Ectodermal cell (in vitro differentiated cells): Measurements from ENCODE around the gene DEF6.
A peak's percentile ranks its signal among the peaks of the same experiment; 100 is the strongest.

Experiments
- H3K27ac ChIP-seq: 2 replicates; pipeline ENCODE4 v1.7.0; 2013; ENCODE audit warnings: mild to moderate bottlenecking, low read depth, low read length; ENCODE audit not compliant: insufficient read depth, poor library complexity, severe bottlenecking
- H3K27me3 ChIP-seq: 2 replicates; pipeline ENCODE4 v1.7.0; 2013; ENCODE audit warnings: mild to moderate bottlenecking, low read length; ENCODE audit not compliant: insufficient read depth, control insufficient read depth, poor library complexity, severe bottlenecking
- H3K36me3 ChIP-seq: one replicate; pipeline ENCODE4 v1.7.0; 2013; ENCODE audit warnings: low read length; ENCODE audit not compliant: control insufficient read depth, insufficient read depth
- H3K4me1 ChIP-seq: one replicate; pipeline ENCODE4 v1.7.0; 2013; ENCODE audit warnings: low read length; ENCODE audit not compliant: control insufficient read depth, insufficient read depth
- H3K4me3 ChIP-seq: 2 replicates; pipeline ENCODE4 v1.7.0; 2013; ENCODE audit warnings: low read depth, low read length, control low read depth; ENCODE audit not compliant: insufficient read depth
- H3K9me3 ChIP-seq: 2 replicates; pipeline ENCODE4 v1.7.0; 2013; ENCODE audit warnings: mild to moderate bottlenecking, low read length, moderate library complexity; ENCODE audit not compliant: control insufficient read depth
- WGBS, 2 experiments: methylation state at CpG; one replicate each; pipeline ENCODE4 v1.1.7; 2013; ENCODE audit warnings: missing lambda C conversion rate in 2 of 2; 5-methylcytosine and 5-hydroxymethylcytosine counted together

Gene DEF6

DNA sequence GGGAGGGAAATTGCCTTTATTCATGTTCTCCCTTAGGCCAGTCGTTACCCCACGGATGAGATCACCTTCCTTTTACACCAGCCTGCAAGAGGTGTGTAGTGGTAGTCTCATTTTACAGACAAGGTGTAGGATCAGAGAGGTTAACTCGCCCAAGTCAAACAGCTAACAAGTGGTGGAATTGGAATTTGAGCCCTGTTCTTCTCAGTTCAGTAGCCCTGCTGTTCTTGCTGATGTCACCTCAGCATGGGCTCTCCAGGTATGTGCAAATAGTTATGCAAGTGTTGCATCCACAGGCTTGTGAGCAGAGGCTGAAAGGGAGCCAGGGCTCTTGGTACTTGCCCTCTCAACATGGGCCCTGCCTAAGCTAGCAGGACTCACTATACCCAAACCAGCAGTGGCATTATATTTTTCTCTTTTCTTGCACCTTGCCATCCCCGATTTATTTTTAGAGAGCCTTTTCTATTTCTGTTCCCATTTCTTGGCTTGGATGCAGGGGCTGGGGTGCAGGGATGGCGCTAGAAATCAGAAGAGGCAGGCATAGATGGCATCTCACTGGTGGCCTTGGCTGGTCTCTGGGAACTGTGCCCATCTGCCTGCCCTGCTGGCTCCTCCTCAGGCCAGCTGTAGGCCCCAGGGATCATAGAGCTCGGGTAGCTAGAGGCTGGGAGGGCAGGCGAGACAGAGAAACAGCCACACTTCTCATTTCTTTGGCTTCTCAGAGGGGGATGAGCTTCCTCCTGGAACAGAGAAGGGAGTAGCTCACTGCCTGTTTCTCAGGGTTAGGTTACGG, 62.9 kb downstream of the DEF6 start:
- no peaks in the 10 kb centered on the region for H3K9me3 ChIP-seq
- H3K4me3 ChIP-seq, result no peak overlapping the region
- no peaks in the 10 kb centered on the region for H3K36me3 ChIP-seq
- WGBS, 2 experiments, result 65 to 74% methylated on average over 8 of the region's 8 CpGs
- H3K4me1 ChIP-seq, result peaks cover 11% of the 10 kb centered on the region
- H3K27ac ChIP-seq, result no peak overlapping the region
- H3K27me3 ChIP-seq, result no peaks in the 10 kb centered on the region

- Histone ChIP-seq H3K27ac (no peak overlapping the region), H3K9me3 (no peaks in the 10 kb centered on the region), H3K4me1 (peaks cover 11% of the 10 kb centered on the region), H3K4me3 (no peak overlapping the region), H3K27me3 (no peaks in the 10 kb centered on the region), H3K36me3 (no peaks in the 10 kb centered on the region)
- 82 to 94% methylated on average over 2 of the region's 2 CpGs for WGBS, 2 experiments
Measured at GRCh38 chr6:35362200-35362599, 64.6 kb downstream of the DEF6 start.

DNA sequence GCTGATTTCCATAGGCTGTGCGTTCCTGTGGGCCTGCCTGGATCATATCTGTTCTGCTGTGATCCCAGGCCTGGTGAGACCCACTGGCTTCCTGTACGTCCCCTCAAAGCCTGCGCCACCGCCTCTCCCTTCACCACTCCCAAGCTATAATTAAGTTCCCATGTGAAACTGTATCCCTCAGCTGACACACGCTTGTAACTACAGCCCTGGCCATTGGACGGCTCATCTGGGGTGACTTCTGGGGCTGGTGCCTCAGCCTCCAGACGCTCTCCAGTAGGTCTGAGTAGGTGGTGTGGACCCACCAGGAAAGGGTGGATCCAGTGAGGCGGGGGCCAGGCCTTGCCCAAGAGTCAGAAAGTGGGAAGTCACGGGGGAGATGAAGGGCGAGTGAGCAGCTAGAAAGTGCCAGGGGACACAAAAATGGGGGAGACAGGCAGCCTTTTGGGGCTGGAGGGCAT, 65.7 kb downstream of the DEF6 start:
- H3K9me3 ChIP-seq, result no peaks in the 10 kb centered on the region
- H3K36me3 ChIP-seq, result no peaks in the 10 kb centered on the region
- no peak overlapping the region for H3K4me3 ChIP-seq
- H3K27ac ChIP-seq, result peak overlapping the region; percentile 26
- H3K4me1 ChIP-seq, result peaks cover 11% of the 10 kb centered on the region
- H3K27me3 ChIP-seq, result no peaks in the 10 kb centered on the region
- 86 to 87% methylated on average over 10 of the region's 10 CpGs for WGBS, 2 experiments

DNA sequence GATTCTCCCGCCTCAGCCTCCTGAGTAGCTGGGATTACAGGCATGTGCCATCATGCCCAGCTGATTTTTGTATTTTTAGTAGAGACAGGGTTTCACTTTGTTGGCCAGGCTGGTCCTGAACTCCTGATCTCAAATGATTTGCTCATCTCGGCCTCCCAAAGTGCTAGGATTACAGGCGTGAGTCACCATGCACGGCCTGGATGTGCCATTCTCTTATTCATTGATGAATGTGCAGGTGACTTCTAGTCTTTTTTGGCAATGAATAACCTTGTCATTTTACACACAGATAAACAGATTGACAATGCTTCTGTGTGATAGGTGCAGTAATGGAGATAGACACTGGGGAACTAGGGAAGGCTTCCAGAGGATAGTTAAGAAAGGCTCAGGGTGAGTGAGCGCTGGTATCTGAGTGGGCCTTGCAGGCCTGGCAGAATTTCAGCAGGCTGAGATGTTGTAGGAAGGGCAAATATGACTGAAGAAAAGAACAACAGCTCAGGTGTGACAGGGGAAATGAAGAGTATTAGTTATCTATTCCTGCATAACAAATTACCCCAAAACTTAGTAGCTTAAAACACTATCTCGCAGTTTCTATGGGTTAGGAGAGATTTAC, 68.1 kb downstream of the DEF6 start:
- H3K4me1 ChIP-seq, result peaks cover 4% of the 10 kb centered on the region
- WGBS, 2 experiments, result 93 to 94% methylated on average over 6 of the region's 6 CpGs
- H3K27me3 ChIP-seq, result no peaks in the 10 kb centered on the region
- H3K36me3 ChIP-seq, result no peaks in the 10 kb centered on the region
- no peaks in the 10 kb centered on the region for H3K9me3 ChIP-seq
- no peak overlapping the region for H3K4me3 ChIP-seq
- no peak overlapping the region for H3K27ac ChIP-seq

DNA sequence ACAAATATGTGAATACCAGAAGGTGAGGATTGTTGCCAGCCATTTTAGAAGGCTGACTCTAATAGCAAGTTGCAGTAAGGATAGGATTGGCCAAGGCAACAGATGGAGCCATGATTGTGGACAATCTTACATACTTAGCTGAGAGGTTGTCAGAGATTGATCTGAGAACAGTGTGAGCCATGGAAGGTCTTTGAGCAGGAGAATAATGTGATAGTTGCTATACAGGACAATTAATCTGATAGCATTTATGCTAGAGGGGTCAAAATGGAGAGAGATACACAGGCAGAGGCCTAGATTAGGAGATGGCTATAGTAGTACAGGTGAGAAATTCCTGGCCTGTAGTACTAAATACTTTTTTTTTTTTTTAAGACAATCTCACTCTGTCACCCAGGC, 68.6 kb downstream of the DEF6 start:
- H3K36me3 ChIP-seq, result no peaks in the 10 kb centered on the region
- H3K27ac ChIP-seq, result no peak overlapping the region
- H3K27me3 ChIP-seq, result no peaks in the 10 kb centered on the region
- no peaks in the 10 kb centered on the region for H3K9me3 ChIP-seq
- H3K4me1 ChIP-seq, result peaks cover 4% of the 10 kb centered on the region
- H3K4me3 ChIP-seq, result no peak overlapping the region

DNA sequence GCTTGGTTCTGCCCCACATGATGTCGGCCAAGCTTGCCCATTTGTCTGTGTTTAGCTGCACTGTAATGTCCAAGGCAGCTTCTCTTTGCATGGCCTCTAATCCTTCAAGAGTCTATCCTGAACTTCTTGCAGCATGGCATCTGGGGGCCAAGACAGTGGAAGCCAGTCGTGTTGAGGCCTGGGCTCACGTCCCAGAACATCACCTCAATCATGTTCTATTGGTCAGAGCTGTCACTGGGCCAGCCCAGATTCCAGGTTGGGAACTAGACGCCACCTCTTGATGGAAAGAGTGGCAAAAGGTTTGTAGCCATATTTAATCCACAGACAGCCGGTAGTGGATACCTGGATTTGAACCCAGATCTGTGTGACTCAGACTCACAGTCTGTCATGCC, 70.0 kb downstream of the DEF6 start:
- Histone ChIP-seq H3K27ac (no peak overlapping the region), H3K4me3 (no peak overlapping the region), H3K4me1 (peaks cover 4% of the 10 kb centered on the region), H3K27me3 (no peaks in the 10 kb centered on the region), H3K36me3 (no peaks in the 10 kb centered on the region), H3K9me3 (no peaks in the 10 kb centered on the region)
- WGBS, 2 experiments, result 94% methylated on average over 5 of the region's 5 CpGs

DNA sequence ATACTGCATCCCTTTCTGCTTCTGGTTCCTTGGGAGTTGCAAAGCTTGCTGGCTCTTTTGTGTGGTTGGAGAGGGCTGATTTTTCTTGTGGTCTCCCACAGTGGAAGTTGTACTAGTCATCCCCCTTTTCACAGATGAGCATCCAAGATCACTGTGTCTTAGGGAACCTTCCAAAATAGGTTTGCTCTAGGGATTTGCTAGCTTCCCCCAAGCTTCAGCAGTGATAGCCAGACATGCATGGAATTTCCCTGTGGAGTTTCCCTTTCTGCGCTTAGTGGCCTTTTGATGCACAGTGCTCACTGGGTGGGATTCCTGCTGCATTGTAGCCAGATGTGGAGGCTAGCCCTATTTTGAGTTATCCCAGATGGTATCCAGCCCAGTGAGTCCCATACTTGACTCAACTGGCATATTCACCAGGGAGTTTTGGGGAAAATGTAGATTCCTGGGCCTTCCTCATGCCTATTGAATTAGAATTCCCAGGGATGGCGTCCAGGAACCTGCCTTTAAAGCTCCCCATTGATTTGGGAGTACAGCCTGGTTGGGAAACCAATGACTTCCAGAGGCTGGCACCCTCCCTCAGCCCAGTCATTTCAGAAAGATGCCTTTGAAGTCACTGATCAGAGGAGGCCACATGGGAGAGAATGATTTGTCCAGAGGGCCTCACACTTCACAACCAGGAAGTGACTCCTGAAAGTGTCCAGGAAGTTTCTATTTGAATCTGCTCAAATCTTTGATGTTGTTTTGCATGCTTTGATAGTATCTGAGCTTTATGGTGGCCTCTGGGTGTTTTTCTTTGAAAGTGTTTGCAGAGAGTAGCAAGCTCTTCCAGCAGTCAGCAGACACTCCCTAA, 70.6 kb downstream of the DEF6 start:
- Histone ChIP-seq H3K27me3 (no peaks in the 10 kb centered on the region), H3K36me3 (no peaks in the 10 kb centered on the region), H3K4me3 (no peak overlapping the region), H3K9me3 (no peaks in the 10 kb centered on the region), H3K4me1 (no peaks in the 10 kb centered on the region), H3K27ac (no peak overlapping the region)
- WGBS, 2 experiments, result 87 to 97% methylated on average over 2 of the region's 2 CpGs

DNA sequence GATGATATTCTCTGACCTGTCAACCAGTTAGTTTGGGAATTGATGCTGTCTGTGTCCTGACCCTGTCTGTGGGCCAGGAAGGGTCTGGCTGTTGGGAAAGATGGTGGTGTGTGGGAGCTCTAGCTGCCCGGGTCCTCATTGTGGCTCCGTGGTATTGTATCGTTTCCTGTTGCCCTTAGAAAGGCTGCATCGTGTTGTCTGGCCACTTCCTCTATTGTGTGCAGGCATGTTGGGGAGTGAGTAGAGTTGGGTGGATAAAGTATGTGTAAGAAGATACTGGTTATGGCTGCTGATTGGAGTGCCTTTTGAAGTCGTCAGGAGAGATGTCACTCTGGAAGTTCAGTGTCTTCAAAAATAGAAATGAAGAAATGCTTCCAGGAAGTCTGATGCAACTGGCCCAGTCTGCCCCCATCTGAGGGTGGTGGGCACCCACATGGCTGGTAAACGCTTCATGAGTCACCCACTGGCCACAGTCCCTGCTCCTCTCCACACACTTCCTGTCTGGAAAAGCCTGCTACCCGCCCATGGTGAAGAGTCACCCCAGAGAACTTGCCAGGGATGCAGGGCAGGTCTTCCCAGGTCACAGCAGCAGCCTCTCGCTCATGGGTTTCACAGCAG, 72.6 kb downstream of the DEF6 start:
- Histone ChIP-seq H3K36me3 (no peaks in the 10 kb centered on the region), H3K4me3 (no peak overlapping the region), H3K4me1 (no peaks in the 10 kb centered on the region), H3K9me3 (no peaks in the 10 kb centered on the region), H3K27me3 (no peaks in the 10 kb centered on the region), H3K27ac (no peak overlapping the region)
- 90% methylated on average over 8 of the region's 8 CpGs for WGBS, 2 experiments

- Histone ChIP-seq H3K4me1 (no peaks in the 10 kb centered on the region), H3K36me3 (no peaks in the 10 kb centered on the region), H3K4me3 (no peak overlapping the region), H3K9me3 (no peaks in the 10 kb centered on the region), H3K27me3 (no peaks in the 10 kb centered on the region), H3K27ac (no peak overlapping the region)
- WGBS, 2 experiments, result 88% methylated on average over 9 of the region's 9 CpGs
Measured at GRCh38 chr6:35370785-35371493, 73.3 kb downstream of the DEF6 start.
